ENCODE measurements around the gene ZNF385D. TPM values are rescaled to one million over a fixed set of nuclear protein-coding genes. Genes with fewer than 3 reads are reported as not detected.
A peak's percentile ranks its signal among the peaks of the same experiment; 100 is the strongest.

Gene ZNF385D
- total RNA-seq, 1 donor from 2014 or later = 13.5 TPM

- Histone ChIP-seq H3K4me1 (no peaks in the 10 kb centered on the region), H3K4me3 (no peak overlapping the region), H3K27ac (no peak overlapping the region), H3K27me3 (no peaks in the 10 kb centered on the region), H3K9me3 (no peaks in the 10 kb centered on the region), H3K36me3 (no peaks in the 10 kb centered on the region)
- TF ChIP-seq POLR2AphosphoS5 (IDR thresholded peaks at IDR 0.05; ENCODE audit: insufficient read depth in 1 of 2, low read depth in 1 of 2) (no peak), POLR2A (IDR thresholded peaks at IDR 0.05) (no peak)
- TF ChIP-seq, protein P1, sequence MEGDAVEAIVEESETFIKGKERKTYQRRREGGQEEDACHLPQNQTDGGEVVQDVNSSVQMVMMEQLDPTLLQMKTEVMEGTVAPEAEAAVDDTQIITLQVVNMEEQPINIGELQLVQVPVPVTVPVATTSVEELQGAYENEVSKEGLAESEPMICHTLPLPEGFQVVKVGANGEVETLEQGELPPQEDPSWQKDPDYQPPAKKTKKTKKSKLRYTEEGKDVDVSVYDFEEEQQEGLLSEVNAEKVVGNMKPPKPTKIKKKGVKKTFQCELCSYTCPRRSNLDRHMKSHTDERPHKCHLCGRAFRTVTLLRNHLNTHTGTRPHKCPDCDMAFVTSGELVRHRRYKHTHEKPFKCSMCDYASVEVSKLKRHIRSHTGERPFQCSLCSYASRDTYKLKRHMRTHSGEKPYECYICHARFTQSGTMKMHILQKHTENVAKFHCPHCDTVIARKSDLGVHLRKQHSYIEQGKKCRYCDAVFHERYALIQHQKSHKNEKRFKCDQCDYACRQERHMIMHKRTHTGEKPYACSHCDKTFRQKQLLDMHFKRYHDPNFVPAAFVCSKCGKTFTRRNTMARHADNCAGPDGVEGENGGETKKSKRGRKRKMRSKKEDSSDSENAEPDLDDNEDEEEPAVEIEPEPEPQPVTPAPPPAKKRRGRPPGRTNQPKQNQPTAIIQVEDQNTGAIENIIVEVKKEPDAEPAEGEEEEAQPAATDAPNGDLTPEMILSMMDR (IDR thresholded peaks at IDR 0.05) = no peak
- intact Hi-C loops (cut with DNase I) = no loop called here
- no peak for DNase-seq (ENCODE audit: extremely low spot score in 2 of 2)
Observed at GRCh38 chr3:21647961-21648360, 103.0 kb downstream of the ZNF385D start.

GRCh38 chr3:21645121-21645897 is 105.7 kb downstream of the ZNF385D start:
- H3K4me1 ChIP-seq = no peaks in the 10 kb centered on the region
- no peaks in the 10 kb centered on the region for H3K36me3 ChIP-seq
- TF ChIP-seq POLR2AphosphoS5 (IDR thresholded peaks at IDR 0.05; ENCODE audit: insufficient read depth in 1 of 2, low read depth in 1 of 2) (no peak), POLR2A (IDR thresholded peaks at IDR 0.05) (no peak)
- TF ChIP-seq, protein P1 (IDR thresholded peaks at IDR 0.05) = no peak
- no peak for DNase-seq (ENCODE audit: extremely low spot score in 2 of 2)
- H3K27ac ChIP-seq = no peak overlapping the region
- no peaks in the 10 kb centered on the region for H3K9me3 ChIP-seq
- intact Hi-C loops (cut with DNase I) = no loop called here
- no peaks in the 10 kb centered on the region for H3K27me3 ChIP-seq
- H3K4me3 ChIP-seq = no peak overlapping the region

DNA sequence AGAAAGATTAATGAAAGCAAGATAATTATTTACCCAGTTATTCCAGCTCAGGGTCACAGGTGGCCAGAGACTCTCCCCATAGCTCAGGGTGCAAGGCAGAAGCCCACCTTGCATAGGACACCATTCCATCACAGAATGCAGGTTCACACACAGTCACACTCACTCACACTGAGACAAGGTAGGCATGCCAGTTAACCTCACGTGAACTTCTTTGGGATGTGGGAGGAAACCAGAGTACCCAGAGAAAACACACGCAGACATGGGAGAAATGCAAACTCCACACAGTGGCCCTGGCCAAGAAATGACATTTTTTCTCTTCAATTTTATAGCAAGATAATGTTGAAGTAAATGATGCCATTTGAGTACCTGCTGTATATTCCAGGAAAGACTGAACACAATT is 106.7 kb downstream of the ZNF385D start:
- Histone ChIP-seq H3K27ac (peak overlapping the region; percentile 4), H3K9me3 (no peaks in the 10 kb centered on the region), H3K27me3 (no peaks in the 10 kb centered on the region), H3K4me1 (no peaks in the 10 kb centered on the region), H3K36me3 (no peaks in the 10 kb centered on the region), H3K4me3 (no peak overlapping the region)
- no peak for DNase-seq (ENCODE audit: extremely low spot score in 2 of 2)
- TF ChIP-seq POLR2AphosphoS5 (IDR thresholded peaks at IDR 0.05; ENCODE audit: insufficient read depth in 1 of 2, low read depth in 1 of 2) (no peak), POLR2A (IDR thresholded peaks at IDR 0.05) (no peak)
- TF ChIP-seq, protein P1 (IDR thresholded peaks at IDR 0.05) = no peak
- intact Hi-C loops (cut with DNase I) = no loop called here

GRCh38 chr3:21643752-21644151 is 107.3 kb downstream of the ZNF385D start:
- no peak overlapping the region for H3K4me3 ChIP-seq
- no peaks in the 10 kb centered on the region for H3K36me3 ChIP-seq
- no peaks in the 10 kb centered on the region for H3K27me3 ChIP-seq
- H3K9me3 ChIP-seq = no peaks in the 10 kb centered on the region
- no peaks in the 10 kb centered on the region for H3K4me1 ChIP-seq
- H3K27ac ChIP-seq = no peak overlapping the region
- no peak for DNase-seq (ENCODE audit: extremely low spot score in 2 of 2)
- intact Hi-C loops (cut with DNase I) = no loop called here
- TF ChIP-seq POLR2AphosphoS5 (IDR thresholded peaks at IDR 0.05; ENCODE audit: insufficient read depth in 1 of 2, low read depth in 1 of 2) = no peak
- TF ChIP-seq, protein P1 (IDR thresholded peaks at IDR 0.05) = no peak
- no peak for TF ChIP-seq POLR2A (IDR thresholded peaks at IDR 0.05)

- no peak for TF ChIP-seq POLR2A (IDR thresholded peaks at IDR 0.05)
- TF ChIP-seq, protein P1 (IDR thresholded peaks at IDR 0.05) = no peak
- TF ChIP-seq POLR2AphosphoS5 (IDR thresholded peaks at IDR 0.05; ENCODE audit: insufficient read depth in 1 of 2, low read depth in 1 of 2) = no peak
- intact Hi-C loops (cut with DNase I) = no loop called here
Observed at GRCh38 chr3:21642433-21642832, 108.6 kb downstream of the ZNF385D start.

More at GRCh38 chr3:21642433-21642832, 108.6 kb downstream of the ZNF385D start:
- H3K4me1 ChIP-seq = no peaks in the 10 kb centered on the region
- DNase-seq (ENCODE audit: extremely low spot score in 2 of 2) = no peak
- H3K27ac ChIP-seq = no peak overlapping the region
- H3K36me3 ChIP-seq = no peaks in the 10 kb centered on the region
- H3K27me3 ChIP-seq = no peaks in the 10 kb centered on the region
- no peaks in the 10 kb centered on the region for H3K9me3 ChIP-seq
- no peak overlapping the region for H3K4me3 ChIP-seq
